CD4-positive, alpha-beta T cell (primary cell): Measurements from ENCODE around the gene CT45A1. TPM values are rescaled to one million over a fixed set of nuclear protein-coding genes. Genes with fewer than 3 reads are reported as not detected.

Source experiments
- ATAC-seq: fragments of 200-7000 bp; cut with Tn5 transposase; one replicate; pipeline ENCODE4 v1.10.0; 2022; ENCODE audit warnings: mild to moderate bottlenecking; ENCODE audit not compliant: poor library complexity
- CTCF ChIA-PET: fragments of 350-600 bp; sonication (Branson Sonifier 250); formaldehyde crosslinking; loops from one replicate; lab custom pipeline; 2021; ENCODE audit warnings: antibody characterized with exemption, inconsistent platforms; lab: Charles Lee
- POLR2A ChIA-PET: fragments of 350-600 bp; sonication (Branson Sonifier 250); formaldehyde crosslinking; loops from one replicate; lab custom pipeline; 2021; ENCODE audit warnings: antibody characterized with exemption, inconsistent platforms; lab: Charles Lee
- DNase-seq, 14 experiments: peaks; one replicate each; pipeline ENCODE4 v3.0.0-alpha.2; 2013 to 2020; ENCODE audit warnings: mixed read lengths in 2 of 14
- H3K27ac ChIP-seq, 2 donors: one replicate each; pipeline versions ENCODE4 v1.5.1 to v1.7.0; 2013; ENCODE audit warnings: low read length in 2 of 2, low read depth in 1 of 2, mild to moderate bottlenecking in 1 of 2
- H3K27me3 ChIP-seq, 2 experiments: 1 replicate in 1 of 2; 2 replicates in 1 of 2; pipeline versions ENCODE4 v1.6.1 to v1.7.0; 2013; ENCODE audit warnings: low read length in 2 of 2, control low read depth in 1 of 2, mild to moderate bottlenecking in 1 of 2, moderate library complexity in 1 of 2; ENCODE audit not compliant: insufficient read depth in 2 of 2, control insufficient read depth in 1 of 2
- H3K36me3 ChIP-seq: one replicate; pipeline ENCODE4 v1.6.1; 2013; ENCODE audit warnings: low read length, control low read depth; ENCODE audit not compliant: insufficient read depth
- H3K4me1 ChIP-seq: one replicate; pipeline ENCODE4 v1.6.1; 2013; ENCODE audit warnings: low read length, control low read depth; ENCODE audit not compliant: insufficient read depth
- H3K4me3 ChIP-seq: one replicate; pipeline ENCODE4 v1.5.1; 2013; ENCODE audit warnings: mild to moderate bottlenecking, low read length, moderate library complexity
- H3K9me3 ChIP-seq, 2 experiments: 1 replicate in 1 of 2; 2 replicates in 1 of 2; pipeline versions ENCODE4 v1.6.1 to v1.7.0; 2013; ENCODE audit warnings: low read length in 2 of 2, mild to moderate bottlenecking in 2 of 2, control low read depth in 1 of 2, moderate library complexity in 1 of 2; ENCODE audit not compliant: control insufficient read depth in 1 of 2, insufficient read depth in 1 of 2
- H3K27ac Mint-ChIP-seq: one replicate; pipeline ENCODE4 v1.8.0; 2020; ENCODE audit warnings: mixed read lengths
- H3K27me3 Mint-ChIP-seq: one replicate; pipeline ENCODE4 v1.8.0; 2021; ENCODE audit warnings: mixed read lengths
- H3K36me3 Mint-ChIP-seq: one replicate; pipeline ENCODE4 v1.8.0; 2021; ENCODE audit warnings: low read depth, mixed read lengths
- H3K4me1 Mint-ChIP-seq: one replicate; pipeline ENCODE4 v1.8.0; 2021; ENCODE audit warnings: low read depth, mixed read lengths
- H3K4me3 Mint-ChIP-seq: one replicate; pipeline ENCODE4 v1.8.0; 2020; ENCODE audit warnings: mild to moderate bottlenecking, mixed read lengths
- H3K9me3 Mint-ChIP-seq: one replicate; pipeline ENCODE4 v1.8.0; 2020; ENCODE audit warnings: mixed read lengths
- intact Hi-C, 2 experiments: fragments of 100-400 bp; cut with DNase I in 1 of 2; cut with micrococcal nuclease in 1 of 2; formaldehyde crosslinking; loops; one replicate each; pipeline versions ENCODE4 v1.15.1 to v1.9.0; 2023 to 2025; cut with DNase I, micrococcal nuclease
- total RNA-seq, 174 experiments: library from RNA in 2 of 174; stranded (reverse) in 2 of 174; gene quantifications; one replicate each; pipeline ENCODE4 v1.2.3 and lab custom pipeline; 2021 to 2026
- TF ChIP-seq, protein P1 (sequence below): fragments of 200-600 bp; IDR thresholded peaks from one replicate; pipeline ENCODE4 v1.8.0; 2022; ENCODE audit warnings: antibody characterized with exemption, mild to moderate bottlenecking

Gene CT45A1
- total RNA-seq, 2 experiments from 2014 or later, result not detected

GRCh38 chrX:135697601-135698000 is 15.8 kb upstream of the CT45A1 start:
- intact Hi-C loops, result loop anchor here in 1 of 2 experiments (2.0 kb wide), 1 partner anchor 213 kb away; no protein-coding TSS in a partner anchor
- H3K9me3 ChIP-seq, result no peaks in the 10 kb centered on the region
- TF ChIP-seq, protein P1, sequence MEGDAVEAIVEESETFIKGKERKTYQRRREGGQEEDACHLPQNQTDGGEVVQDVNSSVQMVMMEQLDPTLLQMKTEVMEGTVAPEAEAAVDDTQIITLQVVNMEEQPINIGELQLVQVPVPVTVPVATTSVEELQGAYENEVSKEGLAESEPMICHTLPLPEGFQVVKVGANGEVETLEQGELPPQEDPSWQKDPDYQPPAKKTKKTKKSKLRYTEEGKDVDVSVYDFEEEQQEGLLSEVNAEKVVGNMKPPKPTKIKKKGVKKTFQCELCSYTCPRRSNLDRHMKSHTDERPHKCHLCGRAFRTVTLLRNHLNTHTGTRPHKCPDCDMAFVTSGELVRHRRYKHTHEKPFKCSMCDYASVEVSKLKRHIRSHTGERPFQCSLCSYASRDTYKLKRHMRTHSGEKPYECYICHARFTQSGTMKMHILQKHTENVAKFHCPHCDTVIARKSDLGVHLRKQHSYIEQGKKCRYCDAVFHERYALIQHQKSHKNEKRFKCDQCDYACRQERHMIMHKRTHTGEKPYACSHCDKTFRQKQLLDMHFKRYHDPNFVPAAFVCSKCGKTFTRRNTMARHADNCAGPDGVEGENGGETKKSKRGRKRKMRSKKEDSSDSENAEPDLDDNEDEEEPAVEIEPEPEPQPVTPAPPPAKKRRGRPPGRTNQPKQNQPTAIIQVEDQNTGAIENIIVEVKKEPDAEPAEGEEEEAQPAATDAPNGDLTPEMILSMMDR, result no peak
- no peak overlapping the region for H3K4me3 ChIP-seq
- no peaks in the 10 kb centered on the region for H3K4me1 ChIP-seq
- POLR2A ChIA-PET, result no interaction called here
- H3K36me3 ChIP-seq, result no peaks in the 10 kb centered on the region
- no peaks in the 10 kb centered on the region for H3K4me1 Mint-ChIP-seq
- H3K36me3 Mint-ChIP-seq, result no peaks in the 10 kb centered on the region
- H3K4me3 Mint-ChIP-seq, result no peak overlapping the region
- H3K27ac ChIP-seq, result no peak overlapping the region
- ATAC-seq (no peak), DNase-seq (peak in 1 of 14 experiments; percentile 5)
- H3K27ac Mint-ChIP-seq, result no peak overlapping the region
- no peaks in the 10 kb centered on the region for H3K27me3 Mint-ChIP-seq
- H3K9me3 Mint-ChIP-seq, result no peaks in the 10 kb centered on the region
- no peaks in the 10 kb centered on the region for H3K27me3 ChIP-seq
- CTCF ChIA-PET, result no interaction called here

GRCh38 chrX:135698924-135699323 is 14.5 kb upstream of the CT45A1 start:
- no peaks in the 10 kb centered on the region for H3K36me3 ChIP-seq

GRCh38 chrX:135707880-135708279 is 5.6 kb upstream of the CT45A1 start:
- Mint-ChIP-seq H3K27ac (no peak overlapping the region), H3K27me3 (no peaks in the 10 kb centered on the region), H3K4me3 (no peak overlapping the region), H3K4me1 (no peaks in the 10 kb centered on the region), H3K9me3 (no peaks in the 10 kb centered on the region), H3K36me3 (no peaks in the 10 kb centered on the region)
- DNase-seq, result peak in 5 of 14 experiments; percentile 12 to 42 (median 16)
- Histone ChIP-seq H3K27me3 (no peaks in the 10 kb centered on the region), H3K4me1 (no peaks in the 10 kb centered on the region), H3K27ac (no peak overlapping the region), H3K4me3 (no peak overlapping the region), H3K36me3 (no peaks in the 10 kb centered on the region), H3K9me3 (no peaks in the 10 kb centered on the region)
- ChIA-PET CTCF (no interaction called here), POLR2A (no interaction called here)
- intact Hi-C loops, result no loop called here
- TF ChIP-seq, protein P1, result no peak
- ATAC-seq, result no peak

More at GRCh38 chrX:135698924-135699323, 14.5 kb upstream of the CT45A1 start:
- H3K27me3 Mint-ChIP-seq, result no peaks in the 10 kb centered on the region
- H3K36me3 Mint-ChIP-seq, result no peaks in the 10 kb centered on the region
- Histone ChIP-seq H3K27me3 (no peaks in the 10 kb centered on the region), H3K27ac (no peak overlapping the region), H3K4me1 (no peaks in the 10 kb centered on the region), H3K4me3 (no peak overlapping the region), H3K9me3 (no peaks in the 10 kb centered on the region)
- no peaks in the 10 kb centered on the region for H3K4me1 Mint-ChIP-seq
- ATAC-seq (no peak), DNase-seq (no peak)
- H3K4me3 Mint-ChIP-seq, result no peak overlapping the region
- intact Hi-C loops, result no loop called here
- H3K9me3 Mint-ChIP-seq, result no peaks in the 10 kb centered on the region
- TF ChIP-seq, protein P1, result no peak
- ChIA-PET POLR2A (no interaction called here), CTCF (no interaction called here)
- H3K27ac Mint-ChIP-seq, result no peak overlapping the region
